ENCODE data around the gene FBXW2.

GRCh38 chr9:120776788-120777187 lies 16.4 kb downstream of the FBXW2 start:
- TF ChIP-seq, protein P1, sequence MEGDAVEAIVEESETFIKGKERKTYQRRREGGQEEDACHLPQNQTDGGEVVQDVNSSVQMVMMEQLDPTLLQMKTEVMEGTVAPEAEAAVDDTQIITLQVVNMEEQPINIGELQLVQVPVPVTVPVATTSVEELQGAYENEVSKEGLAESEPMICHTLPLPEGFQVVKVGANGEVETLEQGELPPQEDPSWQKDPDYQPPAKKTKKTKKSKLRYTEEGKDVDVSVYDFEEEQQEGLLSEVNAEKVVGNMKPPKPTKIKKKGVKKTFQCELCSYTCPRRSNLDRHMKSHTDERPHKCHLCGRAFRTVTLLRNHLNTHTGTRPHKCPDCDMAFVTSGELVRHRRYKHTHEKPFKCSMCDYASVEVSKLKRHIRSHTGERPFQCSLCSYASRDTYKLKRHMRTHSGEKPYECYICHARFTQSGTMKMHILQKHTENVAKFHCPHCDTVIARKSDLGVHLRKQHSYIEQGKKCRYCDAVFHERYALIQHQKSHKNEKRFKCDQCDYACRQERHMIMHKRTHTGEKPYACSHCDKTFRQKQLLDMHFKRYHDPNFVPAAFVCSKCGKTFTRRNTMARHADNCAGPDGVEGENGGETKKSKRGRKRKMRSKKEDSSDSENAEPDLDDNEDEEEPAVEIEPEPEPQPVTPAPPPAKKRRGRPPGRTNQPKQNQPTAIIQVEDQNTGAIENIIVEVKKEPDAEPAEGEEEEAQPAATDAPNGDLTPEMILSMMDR (IDR thresholded peaks at IDR 0.05), result no peak
- TF ChIP-seq POLR2A (IDR thresholded peaks at IDR 0.05), result no peak

Data from adrenal gland (tissue), 5 donors.